Measurements from ENCODE around the gene HDLBP.

DNA sequence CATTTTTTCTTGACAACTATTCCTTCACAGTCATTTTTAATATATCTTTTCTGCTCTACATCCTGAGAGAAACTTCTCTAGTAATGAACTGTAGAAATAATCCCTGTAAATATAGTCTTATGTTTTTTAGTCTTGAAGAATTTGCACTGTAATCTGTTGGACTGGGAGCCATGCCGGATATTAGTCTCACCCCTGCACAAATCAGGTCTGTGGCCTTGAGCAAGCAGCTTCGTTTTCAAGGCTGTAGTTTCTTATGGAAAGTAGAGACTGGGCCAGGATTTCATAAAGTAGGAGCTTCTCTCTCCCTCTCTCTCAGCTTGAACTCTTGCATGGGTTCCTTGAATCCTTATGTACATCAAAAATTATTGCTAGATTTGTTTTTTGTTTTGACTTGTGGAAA is 49.3 kb upstream of the HDLBP start:
- no peak for TF ChIP-seq POLR2A (IDR thresholded peaks at IDR 0.05)
- TF ChIP-seq, protein P1, sequence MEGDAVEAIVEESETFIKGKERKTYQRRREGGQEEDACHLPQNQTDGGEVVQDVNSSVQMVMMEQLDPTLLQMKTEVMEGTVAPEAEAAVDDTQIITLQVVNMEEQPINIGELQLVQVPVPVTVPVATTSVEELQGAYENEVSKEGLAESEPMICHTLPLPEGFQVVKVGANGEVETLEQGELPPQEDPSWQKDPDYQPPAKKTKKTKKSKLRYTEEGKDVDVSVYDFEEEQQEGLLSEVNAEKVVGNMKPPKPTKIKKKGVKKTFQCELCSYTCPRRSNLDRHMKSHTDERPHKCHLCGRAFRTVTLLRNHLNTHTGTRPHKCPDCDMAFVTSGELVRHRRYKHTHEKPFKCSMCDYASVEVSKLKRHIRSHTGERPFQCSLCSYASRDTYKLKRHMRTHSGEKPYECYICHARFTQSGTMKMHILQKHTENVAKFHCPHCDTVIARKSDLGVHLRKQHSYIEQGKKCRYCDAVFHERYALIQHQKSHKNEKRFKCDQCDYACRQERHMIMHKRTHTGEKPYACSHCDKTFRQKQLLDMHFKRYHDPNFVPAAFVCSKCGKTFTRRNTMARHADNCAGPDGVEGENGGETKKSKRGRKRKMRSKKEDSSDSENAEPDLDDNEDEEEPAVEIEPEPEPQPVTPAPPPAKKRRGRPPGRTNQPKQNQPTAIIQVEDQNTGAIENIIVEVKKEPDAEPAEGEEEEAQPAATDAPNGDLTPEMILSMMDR (IDR thresholded peaks at IDR 0.05): no peak
